ENCODE results near the gene WDFY4. TPM values are rescaled to one million over a fixed set of nuclear protein-coding genes. Genes with fewer than 3 reads are reported as not detected.

Gene WDFY4
- total and polyA plus RNA-seq, 2 donors (not counting 3 experiments of a cell fraction or from before 2014, with no cell fraction given) = 10.1 to 10.2 TPM

DNA sequence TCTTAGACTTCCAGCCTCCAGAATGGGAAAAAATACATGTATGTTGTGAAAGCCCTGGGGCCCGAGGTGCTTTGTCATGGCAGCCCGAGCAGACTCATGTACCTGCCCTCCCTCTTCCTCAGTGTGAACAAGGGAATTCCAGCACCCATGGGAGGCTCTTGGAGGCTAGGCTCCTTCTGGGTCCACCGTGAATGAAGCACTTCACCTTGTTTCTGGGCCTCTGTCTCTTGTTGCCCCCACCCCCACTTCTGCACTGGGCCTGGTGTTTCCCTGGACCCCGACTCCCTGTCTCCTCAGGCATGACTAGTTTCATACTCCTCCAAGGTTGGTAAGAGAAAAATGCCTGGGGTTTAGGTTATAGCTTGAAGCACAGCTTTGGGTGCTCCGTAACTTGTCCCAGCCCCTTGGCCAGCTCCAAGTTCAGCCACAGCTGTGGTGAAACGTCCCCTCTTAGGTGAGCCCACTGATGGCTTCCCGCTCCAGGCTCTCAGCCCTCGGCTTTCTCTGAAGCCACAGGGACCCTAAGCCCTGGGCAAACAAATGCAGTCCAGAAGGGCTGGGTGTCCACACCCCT lies 49.6 kb upstream of the WDFY4 start:
- dilution Hi-C loops (cut with MboI; ENCODE audit: extremely low pct_ligation_motif_present, low sequenced_read_pairs) = no loop called here
- ChIA-PET POLR2A (no interaction called here), CTCF (no interaction called here)
- no peak overlapping the region for H3K4me2 ChIP-seq (ENCODE audit: insufficient read depth, low read length)
- BruUV-seq (replicated peaks) = no TSS peak
- no peak overlapping the region for H3K27ac ChIP-seq (ENCODE audit: insufficient read depth, low read depth, low read length)
- H3K9me1 ChIP-seq (replicated peaks; ENCODE audit: control insufficient read depth, extremely low read depth, insufficient read depth, low read length) = no peaks in the 10 kb centered on the region
- H3K9ac ChIP-seq (replicated peaks; ENCODE audit: extremely low read depth, insufficient read depth, low read length) = no peak overlapping the region
- H3K79me2 ChIP-seq (ENCODE audit: control insufficient read depth, insufficient read depth, low read length) = no peaks in the 10 kb centered on the region
- H3K9me3 ChIP-seq (replicated peaks; ENCODE audit: control insufficient read depth, insufficient read depth, low read length) = no peaks in the 10 kb centered on the region
- intact Hi-C loops (cut with micrococcal nuclease) = no loop called here
- peaks cover 10% of the 10 kb centered on the region for H3K4me1 ChIP-seq (ENCODE audit: control insufficient read depth, extremely low read depth, insufficient read depth, low read length)
- DNase-seq (ENCODE audit: low read depth, low spot score) (no peak), FAIRE-seq (no peak)
- no peak overlapping the region for H3K4me3 ChIP-seq (replicated peaks in 1 of 3; ENCODE audit: insufficient read depth in 1 of 3, low read depth in 1 of 3, low read length in 3 of 3)
- no peak for TF ChIP-seq FOS (IDR thresholded peaks at IDR 0.05; ENCODE audit: borderline replicate concordance, insufficient read depth, low read length)
- no peak for TF ChIP-seq MAX (IDR thresholded peaks at IDR 0.05; ENCODE audit: insufficient read depth, insufficient read length)
- TF ChIP-seq, protein P1, sequence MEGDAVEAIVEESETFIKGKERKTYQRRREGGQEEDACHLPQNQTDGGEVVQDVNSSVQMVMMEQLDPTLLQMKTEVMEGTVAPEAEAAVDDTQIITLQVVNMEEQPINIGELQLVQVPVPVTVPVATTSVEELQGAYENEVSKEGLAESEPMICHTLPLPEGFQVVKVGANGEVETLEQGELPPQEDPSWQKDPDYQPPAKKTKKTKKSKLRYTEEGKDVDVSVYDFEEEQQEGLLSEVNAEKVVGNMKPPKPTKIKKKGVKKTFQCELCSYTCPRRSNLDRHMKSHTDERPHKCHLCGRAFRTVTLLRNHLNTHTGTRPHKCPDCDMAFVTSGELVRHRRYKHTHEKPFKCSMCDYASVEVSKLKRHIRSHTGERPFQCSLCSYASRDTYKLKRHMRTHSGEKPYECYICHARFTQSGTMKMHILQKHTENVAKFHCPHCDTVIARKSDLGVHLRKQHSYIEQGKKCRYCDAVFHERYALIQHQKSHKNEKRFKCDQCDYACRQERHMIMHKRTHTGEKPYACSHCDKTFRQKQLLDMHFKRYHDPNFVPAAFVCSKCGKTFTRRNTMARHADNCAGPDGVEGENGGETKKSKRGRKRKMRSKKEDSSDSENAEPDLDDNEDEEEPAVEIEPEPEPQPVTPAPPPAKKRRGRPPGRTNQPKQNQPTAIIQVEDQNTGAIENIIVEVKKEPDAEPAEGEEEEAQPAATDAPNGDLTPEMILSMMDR (IDR thresholded peaks at IDR 0.05; ENCODE audit: extremely low read depth in 1 of 2, insufficient read depth in 1 of 2, low read depth in 1 of 2, low read length in 2 of 2) = no peak
- TF ChIP-seq GATA2 (IDR thresholded peaks at IDR 0.05; ENCODE audit: insufficient read depth, insufficient read length, low read depth, low read length) = no peak
- H3K27me3 ChIP-seq (ENCODE audit: control insufficient read depth in 2 of 2, insufficient read depth in 2 of 2, low read length in 2 of 2) = no peaks in the 10 kb centered on the region
- H2AFZ ChIP-seq (ENCODE audit: low read depth, low read length) = no peak overlapping the region
- no peaks in the 10 kb centered on the region for H3K36me3 ChIP-seq (ENCODE audit: control insufficient read depth in 2 of 2, extremely low read depth in 1 of 2, insufficient read depth in 2 of 2, low read length in 2 of 2)
- no peaks in the 10 kb centered on the region for H4K20me1 ChIP-seq (replicated peaks; ENCODE audit: control insufficient read depth, extremely low read depth, insufficient read depth, low read length)

GRCh38 chr10:48636231-48636630 lies 48.4 kb upstream of the WDFY4 start:
- no TSS peak for BruUV-seq (replicated peaks)
- no peaks in the 10 kb centered on the region for H3K79me2 ChIP-seq (ENCODE audit: control insufficient read depth, insufficient read depth, low read length)
- H3K4me1 ChIP-seq (ENCODE audit: control insufficient read depth, extremely low read depth, insufficient read depth, low read length) = peaks cover 13% of the 10 kb centered on the region
- H3K9ac ChIP-seq (replicated peaks; ENCODE audit: extremely low read depth, insufficient read depth, low read length) = no peak overlapping the region
- no peak overlapping the region for H2AFZ ChIP-seq (ENCODE audit: low read depth, low read length)
- DNase-seq (ENCODE audit: low read depth, low spot score) (no peak), FAIRE-seq (no peak)
- H3K36me3 ChIP-seq (ENCODE audit: control insufficient read depth in 2 of 2, extremely low read depth in 1 of 2, insufficient read depth in 2 of 2, low read length in 2 of 2) = no peaks in the 10 kb centered on the region
- no peaks in the 10 kb centered on the region for H3K9me1 ChIP-seq (replicated peaks; ENCODE audit: control insufficient read depth, extremely low read depth, insufficient read depth, low read length)
- H3K9me3 ChIP-seq (replicated peaks; ENCODE audit: control insufficient read depth, insufficient read depth, low read length) = no peaks in the 10 kb centered on the region
- POLR2A ChIA-PET = no interaction called here
- H3K27ac ChIP-seq (ENCODE audit: insufficient read depth, low read depth, low read length) = no peak overlapping the region
- H3K4me2 ChIP-seq (ENCODE audit: insufficient read depth, low read length) = no peak overlapping the region
- no peaks in the 10 kb centered on the region for H3K27me3 ChIP-seq (ENCODE audit: control insufficient read depth in 2 of 2, insufficient read depth in 2 of 2, low read length in 2 of 2)
- no peaks in the 10 kb centered on the region for H4K20me1 ChIP-seq (replicated peaks; ENCODE audit: control insufficient read depth, extremely low read depth, insufficient read depth, low read length)
- TF ChIP-seq EZH2 (IDR thresholded peaks at IDR 0.05; ENCODE audit: borderline replicate concordance, low read depth, low read length, severe bottlenecking) (no peak), GATA2 (IDR thresholded peaks at IDR 0.05; ENCODE audit: insufficient read depth, insufficient read length, low read depth, low read length) (no peak), POLR2A (IDR thresholded peaks at IDR 0.05; ENCODE audit: low read depth, low read length) (no peak), POLR2AphosphoS5 (IDR thresholded peaks at IDR 0.05; ENCODE audit: insufficient read depth, low read depth, low read length) (no peak), MAX (IDR thresholded peaks at IDR 0.05; ENCODE audit: insufficient read depth, insufficient read length) (no peak), JUN (IDR thresholded peaks at IDR 0.05; ENCODE audit: borderline replicate concordance, insufficient read depth, insufficient read length, low read depth) (no peak), MYC (IDR thresholded peaks at IDR 0.05; ENCODE audit: low read depth, low read length) (no peak), FOS (IDR thresholded peaks at IDR 0.05; ENCODE audit: borderline replicate concordance, insufficient read depth, low read length) (no peak)
- TF ChIP-seq, protein P1 (IDR thresholded peaks at IDR 0.05; ENCODE audit: extremely low read depth in 1 of 2, insufficient read depth in 1 of 2, low read depth in 1 of 2, low read length in 2 of 2) = no peak
- dilution Hi-C loops (cut with MboI; ENCODE audit: extremely low pct_ligation_motif_present, low sequenced_read_pairs) (no loop called here), intact Hi-C loops (cut with micrococcal nuclease) (no loop called here)
- no peak overlapping the region for H3K4me3 ChIP-seq (replicated peaks in 1 of 3; ENCODE audit: insufficient read depth in 1 of 3, low read depth in 1 of 3, low read length in 3 of 3)
- CTCF ChIA-PET = interaction anchor here (0.8 to 3.0 kb wide), 2 partner anchors 20 to 21 kb away, joined by 3 to 19 read pairs; no protein-coding TSS in a partner anchor
